HFFc6 (cell line): ENCODE measurements around the gene NOP10. TPM values are rescaled to one million over a fixed set of nuclear protein-coding genes. Genes with fewer than 3 reads are reported as not detected.

Experiments
- DNase-seq: peaks from one replicate; pipeline ENCODE4 v3.0.0-alpha.2; 2018
- H3K27ac Mint-ChIP-seq: 2 replicates; pipeline ENCODE4 v1.8.0; 2020; ENCODE audit warnings: mild to moderate bottlenecking, mixed read lengths
- H3K27me3 Mint-ChIP-seq: 2 replicates; pipeline ENCODE4 v1.8.0; 2021; ENCODE audit warnings: mild to moderate bottlenecking, moderate library complexity, mixed read lengths; ENCODE audit not compliant: insufficient read depth
- H3K36me3 Mint-ChIP-seq: 2 replicates; pipeline ENCODE4 v1.8.0; 2021; ENCODE audit warnings: low read depth, mixed read lengths
- H3K4me1 Mint-ChIP-seq: 2 replicates; pipeline ENCODE4 v1.8.0; 2020; ENCODE audit warnings: low read depth, mixed read lengths
- H3K4me3 Mint-ChIP-seq: 2 replicates; pipeline ENCODE4 v1.8.0; 2020; ENCODE audit warnings: mild to moderate bottlenecking, moderate library complexity, mixed read lengths
- H3K9me3 Mint-ChIP-seq: 2 replicates; pipeline ENCODE4 v1.8.0; 2020; ENCODE audit warnings: mild to moderate bottlenecking, mixed read lengths
- CTCF ChIP-seq: fragments of 200-600 bp; sonication (generic); IDR thresholded peaks from 2 replicates; pipeline ENCODE4 v1.5.0; 2021; ENCODE audit warnings: antibody characterized with exemption, mild to moderate bottlenecking
- total RNA-seq, 6 experiments: library from RNA; stranded (reverse); fragmentation: NEBNext Ultra II Directional; extraction: Animal tissue kit (Norgen Biotek cat#: 25700); gene quantifications; 2 replicates in 1 of 6; 3 replicates in 5 of 6; pipeline ENCODE4 v1.2.3, GENCODE V29; 2021

The NOP10 gene
- total RNA-seq, 6 experiments from 2014 or later: 183 to 226 (median 200) TPM

GRCh38 chr15:34341381-34342212 is 1.3 kb downstream of the NOP10 start:
- peaks cover 2% of the 10 kb centered on the region; the same call in 1 of the 2 replicates for H3K27me3 Mint-ChIP-seq

DNA sequence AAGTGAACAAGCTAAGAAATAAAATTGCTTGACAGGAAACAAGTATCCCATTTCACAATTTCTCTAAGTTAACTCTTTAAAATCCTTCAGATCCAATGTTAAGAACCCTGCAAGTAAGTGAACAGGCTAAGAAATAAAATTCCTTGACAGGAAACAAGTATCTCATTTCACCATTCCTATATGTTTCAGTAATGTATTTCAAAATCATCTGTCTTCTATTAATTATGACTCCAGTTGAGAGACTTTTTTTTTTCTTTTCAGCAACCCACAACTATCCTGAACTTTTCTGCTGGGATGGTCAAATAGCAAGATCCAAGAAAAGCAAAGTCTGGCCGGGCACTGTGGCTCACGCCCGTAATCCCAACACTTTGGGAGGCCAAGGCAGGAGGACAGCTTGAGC is 3.0 kb downstream of the NOP10 start:
- no peak for TF ChIP-seq CTCF
- DNase-seq: no peak
- Mint-ChIP-seq H3K36me3 (peaks cover 18% of the 10 kb centered on the region), H3K4me1 (peaks cover 39% of the 10 kb centered on the region), H3K9me3 (peaks cover 4% of the 10 kb centered on the region), H3K27ac (peak overlapping the region; percentile 16; the same call in 1 of the 2 replicates), H3K4me3 (no peak overlapping the region), H3K27me3 (no peaks in the 10 kb centered on the region)

More at GRCh38 chr15:34341381-34342212, 1.3 kb downstream of the NOP10 start:
- H3K4me3 Mint-ChIP-seq: no peak overlapping the region
- peaks cover 18% of the 10 kb centered on the region for H3K36me3 Mint-ChIP-seq
- DNase-seq: no peak
- peaks cover 4% of the 10 kb centered on the region for H3K9me3 Mint-ChIP-seq
- TF ChIP-seq CTCF: no peak
- peak overlapping the region; percentile 55 for H3K27ac Mint-ChIP-seq
- peaks cover 24% of the 10 kb centered on the region for H3K4me1 Mint-ChIP-seq

DNA sequence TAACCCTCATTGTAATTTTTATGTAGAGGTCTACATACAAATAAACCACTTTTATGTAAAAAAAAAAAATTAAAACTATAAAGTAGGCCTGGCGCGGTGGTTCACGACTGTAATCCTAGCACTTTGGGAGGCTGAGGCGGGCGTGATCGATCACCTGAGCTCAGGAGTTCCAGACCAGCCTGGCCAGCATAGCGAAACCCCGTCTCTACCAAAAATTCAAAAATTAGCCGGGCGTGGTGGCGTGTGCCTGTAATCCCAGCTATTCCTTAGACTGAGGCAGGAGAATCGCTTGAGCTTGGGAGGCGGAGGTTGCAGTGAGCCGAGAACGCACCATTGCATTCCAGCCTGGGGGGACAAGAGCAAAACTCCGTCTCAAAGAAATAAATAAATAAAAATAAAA is 4.6 kb downstream of the NOP10 start:
- TF ChIP-seq CTCF: no peak
- H3K27ac Mint-ChIP-seq: peak overlapping the region; percentile 54
- H3K4me3 Mint-ChIP-seq: peak overlapping the region; percentile 91
- H3K4me1 Mint-ChIP-seq: peaks cover 52% of the 10 kb centered on the region
- peaks cover 18% of the 10 kb centered on the region for H3K36me3 Mint-ChIP-seq
- no peak for DNase-seq
- peaks cover 4% of the 10 kb centered on the region for H3K9me3 Mint-ChIP-seq
- no peaks in the 10 kb centered on the region for H3K27me3 Mint-ChIP-seq

DNA sequence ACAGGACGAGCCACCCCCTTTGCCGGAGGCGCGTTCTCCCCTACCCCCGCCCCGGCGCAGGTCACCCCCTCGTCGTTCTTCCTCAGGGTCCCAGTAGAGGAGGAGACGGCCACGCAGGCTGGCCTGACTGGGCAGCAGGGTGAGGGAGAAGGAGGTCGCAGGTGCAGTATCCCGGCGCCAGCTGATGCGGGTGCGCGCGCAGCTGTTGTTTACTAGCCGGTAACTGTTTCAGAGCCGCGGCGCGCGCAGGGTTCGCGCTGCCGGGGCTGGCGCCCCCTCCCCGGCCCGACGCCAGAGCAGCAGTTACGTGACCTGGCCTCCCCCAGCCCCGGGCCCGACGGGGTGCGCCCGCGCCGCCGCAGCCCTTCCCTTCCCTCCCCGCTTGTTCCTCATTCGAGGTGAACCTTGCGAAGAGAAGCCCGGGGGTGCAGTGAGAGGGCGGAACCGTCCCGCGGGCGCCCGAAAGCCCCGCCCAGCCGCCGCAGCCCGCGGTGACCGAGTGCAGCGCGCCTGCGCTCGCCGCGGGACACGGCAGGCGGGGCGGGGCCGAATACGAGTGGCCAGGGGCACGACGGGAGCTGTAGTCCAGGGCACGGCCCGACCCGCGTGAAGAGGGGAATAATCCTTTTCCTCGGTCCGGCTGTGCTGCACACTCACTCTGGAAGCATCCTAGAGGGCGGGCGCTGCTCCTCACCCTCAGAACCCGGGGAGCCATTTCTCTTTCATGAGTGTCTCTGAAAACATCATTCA is 5.2 kb downstream of the NOP10 start, which contains the start of gene SLC12A6:
TSS of gene SLC12A6 (minus strand) at position 225 of the 750 bp plus-strand sequence. CDS start 1,101 bp downstream, outside the sequence.
- peaks cover 18% of the 10 kb centered on the region for H3K36me3 Mint-ChIP-seq
- peaks cover 4% of the 10 kb centered on the region for H3K9me3 Mint-ChIP-seq
- peak within 1 kb of the TSS; percentile 91 for H3K4me3 Mint-ChIP-seq
- DNase-seq: peak; percentile 94
- H3K4me1 Mint-ChIP-seq: peaks cover 52% of the 10 kb centered on the region
- peak; percentile 7; the same call in 1 of the 2 replicates for TF ChIP-seq CTCF
- H3K27ac Mint-ChIP-seq: peak within 1 kb of the TSS; percentile 54
- no peaks in the 10 kb centered on the region for H3K27me3 Mint-ChIP-seq

GRCh38 chr15:34336991-34337556 is 5.9 kb downstream of the NOP10 start:
- no peaks in the 10 kb centered on the region for H3K27me3 Mint-ChIP-seq
- DNase-seq: no peak
- peaks cover 4% of the 10 kb centered on the region for H3K9me3 Mint-ChIP-seq
- H3K4me1 Mint-ChIP-seq: peaks cover 51% of the 10 kb centered on the region
- peaks cover 17% of the 10 kb centered on the region for H3K36me3 Mint-ChIP-seq
- peak overlapping the region; percentile 91 for H3K4me3 Mint-ChIP-seq
- peak overlapping the region; percentile 13; the same call in 1 of the 2 replicates for H3K27ac Mint-ChIP-seq
- TF ChIP-seq CTCF: no peak
